ENCODE data around the gene RIMKLA. TPM values are rescaled to one million over a fixed set of nuclear protein-coding genes. Genes with fewer than 3 reads are reported as not detected.

RIMKLA gene
- total and polyA plus RNA-seq, 2 experiments from 2014 or later: 4.1 to 6.6 TPM

DNA sequence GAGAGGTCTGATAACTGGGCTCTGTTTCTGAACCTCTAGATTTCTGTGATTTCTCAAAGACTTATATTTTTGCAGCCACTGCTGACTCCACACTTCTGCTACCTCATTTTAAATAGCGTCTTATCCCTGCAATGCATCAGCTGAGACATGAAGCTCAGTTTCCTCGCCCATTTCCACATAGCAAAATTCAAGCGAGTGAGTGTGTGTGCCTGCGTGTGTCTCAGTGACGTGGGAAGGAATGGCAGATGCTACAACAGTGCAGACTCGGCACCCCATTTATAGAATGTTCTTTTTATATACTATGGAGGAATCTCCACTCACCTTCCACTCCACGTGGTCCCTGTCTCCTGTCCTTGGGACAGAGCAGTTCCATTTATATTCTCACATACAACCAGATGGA, 39.5 kb downstream of the RIMKLA start:
- Histone ChIP-seq H3K36me3 (ENCODE audit: insufficient read depth) (no peaks in the 10 kb centered on the region), H3K27ac (ENCODE audit: low read depth) (no peak overlapping the region), H3K27me3 (ENCODE audit: insufficient read depth) (no peaks in the 10 kb centered on the region), H2AFZ (no peak overlapping the region), H3K79me2 (replicated peaks; ENCODE audit: insufficient read depth) (no peaks in the 10 kb centered on the region), H3K4me2 (no peak overlapping the region), H4K20me1 (replicated peaks; ENCODE audit: insufficient read depth) (no peaks in the 10 kb centered on the region), H3K4me1 (ENCODE audit: insufficient read depth) (peaks cover 27% of the 10 kb centered on the region), H3K4me3 (no peak overlapping the region), H3F3A (replicated peaks; ENCODE audit: low read depth) (no peaks in the 10 kb centered on the region), H3K9me2 (ENCODE audit: insufficient read depth) (no peaks in the 10 kb centered on the region)
- ATAC-seq: no peak
- Mint-ChIP-seq H3K36me3 (ENCODE audit: low read depth) (no peaks in the 10 kb centered on the region), H3K27me3 (ENCODE audit: insufficient read depth, low read depth, poor library complexity) (peaks cover 11% of the 10 kb centered on the region), H3K9me3 (no peaks in the 10 kb centered on the region), H3K4me3 (no peak overlapping the region), H3K4me1 (peaks cover 37% of the 10 kb centered on the region), H3K27ac (no peak overlapping the region)
- no peak for DNase-seq (ENCODE audit: low spot score)
- TF ChIP-seq, protein P1, sequence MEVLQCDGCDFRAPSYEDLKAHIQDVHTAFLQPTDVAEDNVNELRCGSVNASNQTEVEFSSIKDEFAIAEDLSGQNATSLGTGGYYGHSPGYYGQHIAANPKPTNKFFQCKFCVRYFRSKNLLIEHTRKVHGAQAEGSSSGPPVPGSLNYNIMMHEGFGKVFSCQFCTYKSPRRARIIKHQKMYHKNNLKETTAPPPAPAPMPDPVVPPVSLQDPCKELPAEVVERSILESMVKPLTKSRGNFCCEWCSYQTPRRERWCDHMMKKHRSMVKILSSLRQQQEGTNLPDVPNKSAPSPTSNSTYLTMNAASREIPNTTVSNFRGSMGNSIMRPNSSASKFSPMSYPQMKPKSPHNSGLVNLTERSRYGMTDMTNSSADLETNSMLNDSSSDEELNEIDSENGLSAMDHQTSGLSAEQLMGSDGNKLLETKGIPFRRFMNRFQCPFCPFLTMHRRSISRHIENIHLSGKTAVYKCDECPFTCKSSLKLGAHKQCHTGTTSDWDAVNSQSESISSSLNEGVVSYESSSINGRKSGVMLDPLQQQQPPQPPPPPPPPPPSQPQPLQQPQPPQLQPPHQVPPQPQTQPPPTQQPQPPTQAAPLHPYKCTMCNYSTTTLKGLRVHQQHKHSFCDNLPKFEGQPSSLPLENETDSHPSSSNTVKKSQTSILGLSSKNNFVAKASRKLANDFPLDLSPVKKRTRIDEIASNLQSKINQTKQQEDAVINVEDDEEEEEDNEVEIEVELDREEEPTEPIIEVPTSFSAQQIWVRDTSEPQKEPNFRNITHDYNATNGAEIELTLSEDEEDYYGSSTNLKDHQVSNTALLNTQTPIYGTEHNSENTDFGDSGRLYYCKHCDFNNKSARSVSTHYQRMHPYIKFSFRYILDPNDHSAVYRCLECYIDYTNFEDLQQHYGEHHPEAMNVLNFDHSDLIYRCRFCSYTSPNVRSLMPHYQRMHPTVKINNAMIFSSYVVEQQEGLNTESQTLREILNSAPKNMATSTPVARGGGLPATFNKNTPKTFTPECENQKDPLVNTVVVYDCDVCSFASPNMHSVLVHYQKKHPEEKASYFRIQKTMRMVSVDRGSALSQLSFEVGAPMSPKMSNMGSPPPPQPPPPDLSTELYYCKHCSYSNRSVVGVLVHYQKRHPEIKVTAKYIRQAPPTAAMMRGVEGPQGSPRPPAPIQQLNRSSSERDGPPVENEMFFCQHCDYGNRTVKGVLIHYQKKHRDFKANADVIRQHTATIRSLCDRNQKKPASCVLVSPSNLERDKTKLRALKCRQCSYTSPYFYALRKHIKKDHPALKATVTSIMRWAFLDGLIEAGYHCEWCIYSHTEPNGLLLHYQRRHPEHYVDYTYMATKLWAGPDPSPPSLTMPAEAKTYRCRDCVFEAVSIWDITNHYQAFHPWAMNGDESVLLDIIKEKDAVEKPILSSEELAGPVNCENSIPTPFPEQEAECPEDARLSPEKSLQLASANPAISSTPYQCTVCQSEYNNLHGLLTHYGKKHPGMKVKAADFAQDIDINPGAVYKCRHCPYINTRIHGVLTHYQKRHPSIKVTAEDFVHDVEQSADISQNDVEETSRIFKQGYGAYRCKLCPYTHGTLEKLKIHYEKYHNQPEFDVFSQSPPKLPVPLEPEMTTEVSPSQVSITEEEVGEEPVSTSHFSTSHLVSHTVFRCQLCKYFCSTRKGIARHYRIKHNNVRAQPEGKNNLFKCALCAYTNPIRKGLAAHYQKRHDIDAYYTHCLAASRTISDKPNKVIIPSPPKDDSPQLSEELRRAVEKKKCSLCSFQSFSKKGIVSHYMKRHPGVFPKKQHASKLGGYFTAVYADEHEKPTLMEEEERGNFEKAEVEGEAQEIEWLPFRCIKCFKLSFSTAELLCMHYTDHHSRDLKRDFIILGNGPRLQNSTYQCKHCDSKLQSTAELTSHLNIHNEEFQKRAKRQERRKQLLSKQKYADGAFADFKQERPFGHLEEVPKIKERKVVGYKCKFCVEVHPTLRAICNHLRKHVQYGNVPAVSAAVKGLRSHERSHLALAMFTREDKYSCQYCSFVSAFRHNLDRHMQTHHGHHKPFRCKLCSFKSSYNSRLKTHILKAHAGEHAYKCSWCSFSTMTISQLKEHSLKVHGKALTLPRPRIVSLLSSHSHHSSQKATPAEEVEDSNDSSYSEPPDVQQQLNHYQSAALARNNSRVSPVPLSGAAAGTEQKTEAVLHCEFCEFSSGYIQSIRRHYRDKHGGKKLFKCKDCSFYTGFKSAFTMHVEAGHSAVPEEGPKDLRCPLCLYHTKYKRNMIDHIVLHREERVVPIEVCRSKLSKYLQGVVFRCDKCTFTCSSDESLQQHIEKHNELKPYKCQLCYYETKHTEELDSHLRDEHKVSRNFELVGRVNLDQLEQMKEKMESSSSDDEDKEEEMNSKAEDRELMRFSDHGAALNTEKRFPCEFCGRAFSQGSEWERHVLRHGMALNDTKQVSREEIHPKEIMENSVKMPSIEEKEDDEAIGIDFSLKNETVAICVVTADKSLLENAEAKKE (CRISPR knock-in tag; IDR thresholded peaks at IDR 0.05): no peak
- TF ChIP-seq JUNB (IDR thresholded peaks at IDR 0.05; ENCODE audit: unreplicated experiment) (no peak), POLR2AphosphoS5 (IDR thresholded peaks at IDR 0.05; ENCODE audit: low read depth) (no peak), NANOG (IDR thresholded peaks at IDR 0.05; ENCODE audit: borderline replicate concordance) (no peak), ZNF331 (CRISPR knock-in tag; IDR thresholded peaks at IDR 0.05; ENCODE audit: low read depth) (no peak), EZH2phosphoT487 (IDR thresholded peaks at IDR 0.05; ENCODE audit: unreplicated experiment) (no peak), ZNF114 (CRISPR knock-in tag; IDR thresholded peaks at IDR 0.05) (no peak), STAT1 (IDR thresholded peaks at IDR 0.05; ENCODE audit: unreplicated experiment) (no peak), EZH2 (IDR thresholded peaks at IDR 0.05; ENCODE audit: low read depth, unreplicated experiment) (no peak), CREB1 (CRISPR knock-in tag; IDR thresholded peaks at IDR 0.05; ENCODE audit: low read depth) (no peak)
- TF ChIP-seq, protein P2, sequence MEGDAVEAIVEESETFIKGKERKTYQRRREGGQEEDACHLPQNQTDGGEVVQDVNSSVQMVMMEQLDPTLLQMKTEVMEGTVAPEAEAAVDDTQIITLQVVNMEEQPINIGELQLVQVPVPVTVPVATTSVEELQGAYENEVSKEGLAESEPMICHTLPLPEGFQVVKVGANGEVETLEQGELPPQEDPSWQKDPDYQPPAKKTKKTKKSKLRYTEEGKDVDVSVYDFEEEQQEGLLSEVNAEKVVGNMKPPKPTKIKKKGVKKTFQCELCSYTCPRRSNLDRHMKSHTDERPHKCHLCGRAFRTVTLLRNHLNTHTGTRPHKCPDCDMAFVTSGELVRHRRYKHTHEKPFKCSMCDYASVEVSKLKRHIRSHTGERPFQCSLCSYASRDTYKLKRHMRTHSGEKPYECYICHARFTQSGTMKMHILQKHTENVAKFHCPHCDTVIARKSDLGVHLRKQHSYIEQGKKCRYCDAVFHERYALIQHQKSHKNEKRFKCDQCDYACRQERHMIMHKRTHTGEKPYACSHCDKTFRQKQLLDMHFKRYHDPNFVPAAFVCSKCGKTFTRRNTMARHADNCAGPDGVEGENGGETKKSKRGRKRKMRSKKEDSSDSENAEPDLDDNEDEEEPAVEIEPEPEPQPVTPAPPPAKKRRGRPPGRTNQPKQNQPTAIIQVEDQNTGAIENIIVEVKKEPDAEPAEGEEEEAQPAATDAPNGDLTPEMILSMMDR (conservative IDR thresholded peaks at IDR 0.05; ENCODE audit: low read depth in 2 of 2): no peak
- TF ChIP-seq, protein P3, sequence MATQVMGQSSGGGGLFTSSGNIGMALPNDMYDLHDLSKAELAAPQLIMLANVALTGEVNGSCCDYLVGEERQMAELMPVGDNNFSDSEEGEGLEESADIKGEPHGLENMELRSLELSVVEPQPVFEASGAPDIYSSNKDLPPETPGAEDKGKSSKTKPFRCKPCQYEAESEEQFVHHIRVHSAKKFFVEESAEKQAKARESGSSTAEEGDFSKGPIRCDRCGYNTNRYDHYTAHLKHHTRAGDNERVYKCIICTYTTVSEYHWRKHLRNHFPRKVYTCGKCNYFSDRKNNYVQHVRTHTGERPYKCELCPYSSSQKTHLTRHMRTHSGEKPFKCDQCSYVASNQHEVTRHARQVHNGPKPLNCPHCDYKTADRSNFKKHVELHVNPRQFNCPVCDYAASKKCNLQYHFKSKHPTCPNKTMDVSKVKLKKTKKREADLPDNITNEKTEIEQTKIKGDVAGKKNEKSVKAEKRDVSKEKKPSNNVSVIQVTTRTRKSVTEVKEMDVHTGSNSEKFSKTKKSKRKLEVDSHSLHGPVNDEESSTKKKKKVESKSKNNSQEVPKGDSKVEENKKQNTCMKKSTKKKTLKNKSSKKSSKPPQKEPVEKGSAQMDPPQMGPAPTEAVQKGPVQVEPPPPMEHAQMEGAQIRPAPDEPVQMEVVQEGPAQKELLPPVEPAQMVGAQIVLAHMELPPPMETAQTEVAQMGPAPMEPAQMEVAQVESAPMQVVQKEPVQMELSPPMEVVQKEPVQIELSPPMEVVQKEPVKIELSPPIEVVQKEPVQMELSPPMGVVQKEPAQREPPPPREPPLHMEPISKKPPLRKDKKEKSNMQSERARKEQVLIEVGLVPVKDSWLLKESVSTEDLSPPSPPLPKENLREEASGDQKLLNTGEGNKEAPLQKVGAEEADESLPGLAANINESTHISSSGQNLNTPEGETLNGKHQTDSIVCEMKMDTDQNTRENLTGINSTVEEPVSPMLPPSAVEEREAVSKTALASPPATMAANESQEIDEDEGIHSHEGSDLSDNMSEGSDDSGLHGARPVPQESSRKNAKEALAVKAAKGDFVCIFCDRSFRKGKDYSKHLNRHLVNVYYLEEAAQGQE (IDR thresholded peaks at IDR 0.05; ENCODE audit: unreplicated experiment): no peak
- TF ChIP-seq, protein P4, sequence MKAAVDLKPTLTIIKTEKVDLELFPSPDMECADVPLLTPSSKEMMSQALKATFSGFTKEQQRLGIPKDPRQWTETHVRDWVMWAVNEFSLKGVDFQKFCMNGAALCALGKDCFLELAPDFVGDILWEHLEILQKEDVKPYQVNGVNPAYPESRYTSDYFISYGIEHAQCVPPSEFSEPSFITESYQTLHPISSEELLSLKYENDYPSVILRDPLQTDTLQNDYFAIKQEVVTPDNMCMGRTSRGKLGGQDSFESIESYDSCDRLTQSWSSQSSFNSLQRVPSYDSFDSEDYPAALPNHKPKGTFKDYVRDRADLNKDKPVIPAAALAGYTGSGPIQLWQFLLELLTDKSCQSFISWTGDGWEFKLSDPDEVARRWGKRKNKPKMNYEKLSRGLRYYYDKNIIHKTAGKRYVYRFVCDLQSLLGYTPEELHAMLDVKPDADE (IDR thresholded peaks at IDR 0.05): no peak

Data from GM23338 (cell line).